ENCODE results near the gene DIP2C. TPM values are rescaled to one million over a fixed set of nuclear protein-coding genes. Genes with fewer than 3 reads are reported as not detected.
A peak's percentile ranks its signal among the peaks of the same experiment; 100 is the strongest.

Gene DIP2C
- total RNA-seq, 1 donor from 2014 or later = 52.6 TPM

GRCh38 chr10:494556-494955, 194.9 kb downstream of the DIP2C start:
- Mint-ChIP-seq H3K4me3 (ENCODE audit: unreplicated experiment) (no peak overlapping the region), H3K36me3 (ENCODE audit: unreplicated experiment) (peaks cover 6% of the 10 kb centered on the region), H3K4me1 (ENCODE audit: low read depth, unreplicated experiment) (peaks cover 37% of the 10 kb centered on the region), H3K9me3 (ENCODE audit: unreplicated experiment) (peaks cover 10% of the 10 kb centered on the region), H3K27ac (ENCODE audit: unreplicated experiment) (no peak overlapping the region), H3K27me3 (ENCODE audit: unreplicated experiment) (peaks cover 5% of the 10 kb centered on the region)
- no peak for TF ChIP-seq CTCF (IDR thresholded peaks at IDR 0.05; ENCODE audit: partially characterized antibody, unreplicated experiment)
- DNase-seq = no peak

GRCh38 chr10:494149-494542, 195.3 kb downstream of the DIP2C start:
- peaks cover 37% of the 10 kb centered on the region for H3K4me1 Mint-ChIP-seq (ENCODE audit: low read depth, unreplicated experiment)
- no peak overlapping the region for H3K27ac Mint-ChIP-seq (ENCODE audit: unreplicated experiment)
- H3K36me3 Mint-ChIP-seq (ENCODE audit: unreplicated experiment) = peaks cover 8% of the 10 kb centered on the region
- TF ChIP-seq CTCF (IDR thresholded peaks at IDR 0.05; ENCODE audit: partially characterized antibody, unreplicated experiment) = no peak
- H3K4me3 Mint-ChIP-seq (ENCODE audit: unreplicated experiment) = no peak overlapping the region
- H3K27me3 Mint-ChIP-seq (ENCODE audit: unreplicated experiment) = peaks cover 5% of the 10 kb centered on the region
- peaks cover 8% of the 10 kb centered on the region for H3K9me3 Mint-ChIP-seq (ENCODE audit: unreplicated experiment)
- DNase-seq = no peak

GRCh38 chr10:493391-494148, 195.9 kb downstream of the DIP2C start:
- Mint-ChIP-seq H3K4me1 (ENCODE audit: low read depth, unreplicated experiment) (peaks cover 37% of the 10 kb centered on the region), H3K9me3 (ENCODE audit: unreplicated experiment) (peaks cover 8% of the 10 kb centered on the region), H3K36me3 (ENCODE audit: unreplicated experiment) (peaks cover 14% of the 10 kb centered on the region), H3K4me3 (ENCODE audit: unreplicated experiment) (no peak overlapping the region), H3K27me3 (ENCODE audit: unreplicated experiment) (peaks cover 7% of the 10 kb centered on the region), H3K27ac (ENCODE audit: unreplicated experiment) (no peak overlapping the region)
- no peak for TF ChIP-seq CTCF (IDR thresholded peaks at IDR 0.05; ENCODE audit: partially characterized antibody, unreplicated experiment)
- DNase-seq = no peak

GRCh38 chr10:492836-493235, 196.6 kb downstream of the DIP2C start:
- Mint-ChIP-seq H3K36me3 (ENCODE audit: unreplicated experiment) (peaks cover 17% of the 10 kb centered on the region), H3K9me3 (ENCODE audit: unreplicated experiment) (peaks cover 8% of the 10 kb centered on the region), H3K4me3 (ENCODE audit: unreplicated experiment) (no peak overlapping the region), H3K27ac (ENCODE audit: unreplicated experiment) (no peak overlapping the region), H3K4me1 (ENCODE audit: low read depth, unreplicated experiment) (peaks cover 35% of the 10 kb centered on the region), H3K27me3 (ENCODE audit: unreplicated experiment) (peaks cover 11% of the 10 kb centered on the region)
- no peak for TF ChIP-seq CTCF (IDR thresholded peaks at IDR 0.05; ENCODE audit: partially characterized antibody, unreplicated experiment)
- no peak for DNase-seq

GRCh38 chr10:491667-492424, 197.6 kb downstream of the DIP2C start:
- Mint-ChIP-seq H3K27me3 (ENCODE audit: unreplicated experiment) (peaks cover 14% of the 10 kb centered on the region), H3K4me1 (ENCODE audit: low read depth, unreplicated experiment) (peaks cover 35% of the 10 kb centered on the region), H3K9me3 (ENCODE audit: unreplicated experiment) (peaks cover 12% of the 10 kb centered on the region), H3K27ac (ENCODE audit: unreplicated experiment) (no peak overlapping the region), H3K4me3 (ENCODE audit: unreplicated experiment) (peak overlapping the region; percentile 1), H3K36me3 (ENCODE audit: unreplicated experiment) (peaks cover 17% of the 10 kb centered on the region)
- no peak for DNase-seq
- TF ChIP-seq CTCF (IDR thresholded peaks at IDR 0.05; ENCODE audit: partially characterized antibody, unreplicated experiment) = no peak

Data from glutamatergic neuron (in vitro differentiated cells).